Nephron (organoid): ENCODE results near the gene BNIP2.

Experiments
- H3K27ac Mint-ChIP-seq, 3 experiments: 2 replicates each; pipeline ENCODE4 v1.8.0; 2020; ENCODE audit warnings: mixed read lengths in 3 of 3, mild to moderate bottlenecking in 2 of 3, moderate library complexity in 1 of 3
- H3K27me3 Mint-ChIP-seq: 2 replicates; pipeline ENCODE4 v1.8.0; 2021; ENCODE audit warnings: low read depth, mild to moderate bottlenecking, moderate library complexity, mixed read lengths
- H3K36me3 Mint-ChIP-seq: 2 replicates; pipeline ENCODE4 v1.8.0; 2020; ENCODE audit warnings: low read depth, mixed read lengths
- H3K4me1 Mint-ChIP-seq: 2 replicates; pipeline ENCODE4 v1.8.0; 2020; ENCODE audit warnings: mixed read lengths
- H3K4me3 Mint-ChIP-seq, 3 experiments: 2 replicates each; pipeline ENCODE4 v1.8.0; 2020; ENCODE audit warnings: mild to moderate bottlenecking in 3 of 3, mixed read lengths in 3 of 3, moderate library complexity in 2 of 3
- H3K9me3 Mint-ChIP-seq: 2 replicates; pipeline ENCODE4 v1.8.0; 2020; ENCODE audit warnings: mixed read lengths
- TF ChIP-seq, protein P1 (sequence below), 3 experiments: fragments of 200-600 bp; sonication (generic); IDR thresholded peaks; one replicate each; pipeline ENCODE4 v1.5.0; 2021; ENCODE audit warnings: antibody characterized with exemption in 3 of 3; ENCODE audit not compliant: unreplicated experiment in 3 of 3

The BNIP2 gene

DNA sequence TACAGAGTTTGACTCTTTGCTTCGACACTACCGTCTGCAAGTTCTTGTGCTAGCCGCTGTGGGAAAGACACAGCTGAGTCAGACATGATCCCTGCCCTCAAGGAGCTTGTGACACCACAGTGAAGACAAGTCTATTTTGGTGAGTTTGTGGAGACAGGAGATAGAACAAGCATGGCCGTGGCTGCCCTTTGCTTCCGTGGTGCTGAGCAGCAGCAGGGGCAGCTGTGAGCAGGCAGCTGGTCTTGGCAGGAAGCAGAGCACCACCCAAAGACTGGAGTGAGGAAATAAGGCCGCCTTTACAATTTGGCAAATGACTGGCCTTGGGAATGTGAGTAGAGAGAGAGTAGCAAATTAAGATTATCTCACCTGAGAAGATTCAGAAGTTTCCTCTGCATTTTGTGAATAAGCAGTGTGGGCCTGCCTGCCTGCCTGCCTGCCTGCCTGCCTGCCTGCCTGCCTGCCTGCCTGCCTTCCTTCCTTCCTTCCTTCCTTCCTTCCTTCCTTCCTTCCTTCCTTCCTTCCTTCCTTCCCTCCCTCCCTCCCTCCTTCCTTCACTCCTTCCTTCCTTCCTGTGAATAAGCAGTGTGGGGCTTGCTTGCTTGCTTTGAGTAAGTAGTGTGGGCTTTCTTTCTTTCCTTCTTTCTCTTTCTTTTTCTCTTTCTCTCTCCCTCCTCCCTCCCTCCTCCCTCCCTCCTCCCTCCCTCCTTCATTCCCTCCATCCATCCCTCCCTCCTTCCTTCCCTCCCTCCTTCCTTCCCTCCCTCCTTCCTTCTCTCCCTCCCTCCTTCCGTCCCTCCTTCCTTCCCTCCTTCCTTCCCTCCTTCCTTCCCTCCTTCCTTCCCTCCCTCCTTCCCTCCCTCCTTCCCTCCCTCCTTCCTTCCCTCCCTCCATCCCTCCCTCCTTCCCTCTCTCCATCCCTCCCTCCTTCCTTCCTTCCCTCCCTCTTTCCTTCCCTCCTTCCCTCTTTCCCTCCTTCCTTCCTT is 79.1 kb downstream of the BNIP2 start:
- H3K27me3 Mint-ChIP-seq = peaks cover 8% of the 10 kb centered on the region
- no peak overlapping the region for H3K4me3 Mint-ChIP-seq
- TF ChIP-seq, protein P1, sequence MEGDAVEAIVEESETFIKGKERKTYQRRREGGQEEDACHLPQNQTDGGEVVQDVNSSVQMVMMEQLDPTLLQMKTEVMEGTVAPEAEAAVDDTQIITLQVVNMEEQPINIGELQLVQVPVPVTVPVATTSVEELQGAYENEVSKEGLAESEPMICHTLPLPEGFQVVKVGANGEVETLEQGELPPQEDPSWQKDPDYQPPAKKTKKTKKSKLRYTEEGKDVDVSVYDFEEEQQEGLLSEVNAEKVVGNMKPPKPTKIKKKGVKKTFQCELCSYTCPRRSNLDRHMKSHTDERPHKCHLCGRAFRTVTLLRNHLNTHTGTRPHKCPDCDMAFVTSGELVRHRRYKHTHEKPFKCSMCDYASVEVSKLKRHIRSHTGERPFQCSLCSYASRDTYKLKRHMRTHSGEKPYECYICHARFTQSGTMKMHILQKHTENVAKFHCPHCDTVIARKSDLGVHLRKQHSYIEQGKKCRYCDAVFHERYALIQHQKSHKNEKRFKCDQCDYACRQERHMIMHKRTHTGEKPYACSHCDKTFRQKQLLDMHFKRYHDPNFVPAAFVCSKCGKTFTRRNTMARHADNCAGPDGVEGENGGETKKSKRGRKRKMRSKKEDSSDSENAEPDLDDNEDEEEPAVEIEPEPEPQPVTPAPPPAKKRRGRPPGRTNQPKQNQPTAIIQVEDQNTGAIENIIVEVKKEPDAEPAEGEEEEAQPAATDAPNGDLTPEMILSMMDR (IDR thresholded peaks at IDR 0.05; ENCODE audit: unreplicated experiment in 3 of 3) = no peak
- peaks cover 4% of the 10 kb centered on the region for H3K9me3 Mint-ChIP-seq
- no peak overlapping the region for H3K27ac Mint-ChIP-seq
- H3K36me3 Mint-ChIP-seq = no peaks in the 10 kb centered on the region
- no peaks in the 10 kb centered on the region for H3K4me1 Mint-ChIP-seq
